ENCODE measurements around the gene SMAD6.

DNA sequence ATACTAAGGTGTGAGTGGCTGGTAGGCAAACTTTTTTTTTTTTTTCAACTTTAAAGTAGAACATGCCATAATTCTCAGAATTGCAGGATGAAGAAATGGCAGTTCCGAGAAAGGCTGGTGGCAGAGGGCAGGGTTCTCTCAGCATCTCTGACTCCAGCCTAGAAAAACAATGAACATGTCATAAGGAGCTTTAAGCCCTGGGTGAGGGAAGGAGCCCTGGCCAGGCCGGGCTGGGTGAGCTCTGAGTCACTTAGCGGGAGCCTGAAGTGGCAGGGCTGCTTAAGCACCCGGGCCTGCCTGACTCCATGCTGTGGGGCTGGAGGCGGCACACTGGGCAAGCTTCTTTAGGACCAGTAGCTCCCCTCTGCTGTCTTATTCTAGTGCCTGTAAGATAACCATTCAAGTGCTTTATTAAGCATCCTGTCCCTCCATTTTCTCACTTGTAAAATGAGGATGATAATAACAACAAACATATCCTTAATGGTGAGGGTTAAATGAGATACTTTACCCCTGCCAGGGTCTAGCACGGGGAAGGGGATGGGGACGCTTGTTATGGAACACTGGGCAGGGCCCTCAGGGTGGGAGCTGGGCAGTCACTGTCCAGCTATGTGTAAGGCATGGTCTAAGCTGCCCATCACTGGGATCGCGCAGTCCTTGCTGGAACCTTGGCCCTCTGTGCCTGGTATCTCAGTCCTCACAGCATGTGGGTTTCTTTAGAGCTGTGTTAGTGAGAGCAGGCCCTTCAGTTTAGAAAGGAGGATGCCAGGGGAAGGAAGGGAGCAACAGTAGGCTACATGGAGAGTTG, 18.4 kb downstream of the SMAD6 start:
- TF ChIP-seq CTCF (IDR thresholded peaks at IDR 0.05) = no peak
- no peak for TF ChIP-seq POLR2A (IDR thresholded peaks at IDR 0.05)
- TF ChIP-seq EP300 (IDR thresholded peaks at IDR 0.05) = no peak
